Right renal cortex interstitium (tissue), 3 donors: ENCODE measurements around the gene DOCK6. TPM values are rescaled to one million over a fixed set of nuclear protein-coding genes. Genes with fewer than 3 reads are reported as not detected.
A peak's percentile ranks its signal among the peaks of the same experiment; 100 is the strongest.
"Not testable (repeated sequence)": the region's sequence is repeated elsewhere in the genome, so short reads cannot be mapped to it uniquely, and the experiment has no call there.

ENCODE experiments used
- DNase-seq, 3 donors: peaks; one replicate each; pipeline ENCODE4 v3.0.0-alpha.2; 2013; ENCODE audit warnings: low read depth in 3 of 3, low spot score in 2 of 3
- polyA plus RNA-seq, 3 donors: library from polyadenylated mRNA; unstranded; fragments of 120-200 nt; gene quantifications; one replicate each; pipeline ENCODE4 v1.2.1, GENCODE V29; 2013; ENCODE audit not compliant: insufficient read length in 3 of 3

Gene DOCK6
- polyA plus RNA-seq, 3 donors = 34.4 to 37.8 (median 34.7) TPM

GRCh38 chr19:11200015-11200574 is 62.2 kb downstream of the DOCK6 start:
- DNase-seq = no peak

GRCh38 chr19:11199517-11199916 is 62.8 kb downstream of the DOCK6 start:
- DNase-seq = no peak

- DNase-seq = no peak
Observed at GRCh38 chr19:11198769-11199424, 63.4 kb downstream of the DOCK6 start.

- DNase-seq = no peak
Observed at GRCh38 chr19:11198175-11198534, 64.2 kb downstream of the DOCK6 start.

GRCh38 chr19:11197291-11198174 is 64.8 kb downstream of the DOCK6 start, which contains the start of gene KANK2:
Gene KANK2, minus strand, starts transcription at chr19:11197545. Its CDS starts 3,034 bp downstream, at chr19:11194511.
- peak in 1 of 3 donors; percentile 73 for DNase-seq

GRCh38 chr19:11196406-11197287 is 65.7 kb downstream of the DOCK6 start:
- no peak for DNase-seq

GRCh38 chr19:11195681-11196080 is 66.6 kb downstream of the DOCK6 start:
- DNase-seq = no peak

GRCh38 chr19:11194656-11195558 is 67.4 kb downstream of the DOCK6 start:
- peak in 1 of 3 donors; percentile 26 for DNase-seq

GRCh38 chr19:11194173-11194572 is 68.2 kb downstream of the DOCK6 start:
- DNase-seq = no peak

GRCh38 chr19:11192957-11193939 is 69.1 kb downstream of the DOCK6 start:
- DNase-seq = no peak

- DNase-seq = no peak
Observed at GRCh38 chr19:11191934-11192333, 70.4 kb downstream of the DOCK6 start.

- no peak for DNase-seq
Observed at GRCh38 chr19:11191273-11191755, 71.0 kb downstream of the DOCK6 start.

- DNase-seq = no peak
Observed at GRCh38 chr19:11190501-11190900, 71.8 kb downstream of the DOCK6 start.

- no peak for DNase-seq
Observed at GRCh38 chr19:11187441-11187840, 74.9 kb downstream of the DOCK6 start.

- no peak for DNase-seq
Observed at GRCh38 chr19:11182994-11183393, 79.3 kb downstream of the DOCK6 start.

- no peak for DNase-seq
Observed at GRCh38 chr19:11181488-11181887, 80.8 kb downstream of the DOCK6 start.

GRCh38 chr19:11180975-11181374 is 81.3 kb downstream of the DOCK6 start:
- not testable (repeated sequence) for DNase-seq

- no peak for DNase-seq
Observed at GRCh38 chr19:11180346-11180745, 82.0 kb downstream of the DOCK6 start.
